ENCODE results near the gene TCEA3.

Gene TCEA3

GRCh38 chr1:23424293-23425192, at the start of gene TCEA3:
TSS of gene TCEA3 (minus strand) at chr1:23424748. CDS start at chr1:23424633, 115 bp downstream.
- DNase-seq = peak; percentile 31

DNA sequence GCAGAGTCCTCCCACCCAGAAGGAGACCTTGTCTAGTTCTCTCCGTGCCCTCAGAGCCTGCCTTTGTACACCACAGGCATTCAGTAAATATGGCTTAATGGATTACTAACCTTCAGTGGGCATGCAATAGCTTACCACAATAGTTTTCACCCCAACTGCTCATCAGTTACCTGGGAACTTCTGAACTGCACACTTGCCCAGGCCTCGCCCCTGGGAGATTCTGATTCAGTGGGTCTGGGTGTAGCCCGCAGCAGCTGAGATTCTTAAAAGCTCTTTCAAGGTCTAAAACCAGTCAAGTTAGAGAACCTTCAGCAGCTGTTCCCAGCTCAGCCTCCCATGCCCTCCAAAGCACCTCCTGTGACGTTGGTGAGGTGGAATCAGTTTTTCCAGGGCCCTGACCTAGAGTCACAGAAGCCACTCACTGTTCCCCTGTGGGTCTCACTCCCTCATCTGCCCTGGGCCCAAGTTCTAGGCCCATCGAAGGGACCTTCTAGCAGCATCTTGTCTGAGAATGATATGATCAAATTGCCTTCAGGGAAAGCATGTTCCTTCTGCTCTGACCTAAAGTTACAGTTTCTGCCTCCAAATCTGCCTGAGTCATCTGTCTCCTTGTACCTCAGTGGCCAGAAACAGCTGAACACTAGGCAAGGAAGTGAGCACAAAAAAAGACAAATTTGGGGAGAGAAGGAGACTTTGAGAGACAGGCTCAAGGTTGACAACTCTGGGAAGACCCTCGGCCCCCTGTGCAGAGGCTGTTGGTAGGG, 48.7 kb upstream of the TCEA3 start:
- no peak for DNase-seq

DNA sequence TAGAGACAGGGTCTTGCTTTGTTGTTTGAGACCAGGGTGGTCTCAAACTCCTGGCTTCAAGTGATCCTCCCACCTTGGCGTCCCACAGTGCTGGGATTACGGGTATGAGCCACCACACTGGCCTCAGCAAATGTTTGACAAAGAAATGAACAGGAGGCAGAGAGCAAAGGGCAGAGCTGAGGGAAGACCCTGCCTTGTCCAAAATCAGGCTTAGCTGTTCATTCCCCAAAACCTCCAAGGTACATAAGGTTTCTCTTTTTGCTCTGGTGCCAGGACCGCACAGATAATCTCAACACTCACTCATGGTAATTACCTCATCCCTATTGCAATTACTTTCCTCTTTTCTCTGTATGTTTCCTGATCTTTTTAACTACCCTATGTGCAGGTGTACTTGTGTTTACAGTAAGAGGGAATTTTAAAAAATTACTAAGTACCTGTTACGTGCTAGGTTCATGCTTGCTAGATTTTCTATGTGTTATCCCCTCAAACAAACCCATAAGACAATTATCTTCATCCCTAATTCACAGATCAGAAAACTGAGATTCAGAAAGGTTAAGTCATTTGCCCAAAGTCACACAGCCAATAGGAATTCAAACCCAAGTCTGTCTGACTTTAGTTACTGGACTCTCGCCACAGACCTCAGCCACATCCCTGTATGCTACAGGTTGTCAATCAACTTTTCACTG, 47.9 kb upstream of the TCEA3 start:
- DNase-seq = no peak

GRCh38 chr1:23471473-23472075, 47.0 kb upstream of the TCEA3 start:
- DNase-seq = no peak

GRCh38 chr1:23470282-23471070, 45.9 kb upstream of the TCEA3 start:
- no peak for DNase-seq

GRCh38 chr1:23469372-23469982, 44.9 kb upstream of the TCEA3 start:
- no peak for DNase-seq

DNA sequence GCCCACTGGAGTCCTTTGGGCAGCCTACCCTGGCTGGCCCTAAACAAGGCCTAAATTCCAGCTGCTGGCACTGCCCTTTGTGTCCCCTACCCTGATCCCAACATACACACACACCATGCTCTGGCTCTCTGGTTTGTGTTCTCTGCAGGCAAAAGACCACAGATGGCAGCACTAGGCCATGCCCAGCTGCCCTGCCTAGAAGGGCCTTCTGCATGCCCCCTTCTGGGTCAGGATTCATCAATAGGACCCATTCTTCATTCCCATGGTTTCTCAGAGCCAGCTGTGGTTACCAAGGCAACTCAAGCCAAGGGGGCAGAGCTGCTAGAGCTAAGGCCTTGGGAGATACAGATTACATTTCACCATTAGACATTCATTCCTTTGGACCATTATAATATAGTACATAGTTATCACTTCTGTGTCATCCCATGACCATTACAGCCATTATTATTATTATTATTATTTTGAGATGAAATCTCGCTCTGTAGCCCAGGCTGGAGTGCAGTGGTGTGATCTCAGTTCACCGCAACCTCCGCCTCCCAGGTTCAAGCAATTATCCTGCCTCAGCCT, 42.0 kb upstream of the TCEA3 start:
- no peak for DNase-seq

DNA sequence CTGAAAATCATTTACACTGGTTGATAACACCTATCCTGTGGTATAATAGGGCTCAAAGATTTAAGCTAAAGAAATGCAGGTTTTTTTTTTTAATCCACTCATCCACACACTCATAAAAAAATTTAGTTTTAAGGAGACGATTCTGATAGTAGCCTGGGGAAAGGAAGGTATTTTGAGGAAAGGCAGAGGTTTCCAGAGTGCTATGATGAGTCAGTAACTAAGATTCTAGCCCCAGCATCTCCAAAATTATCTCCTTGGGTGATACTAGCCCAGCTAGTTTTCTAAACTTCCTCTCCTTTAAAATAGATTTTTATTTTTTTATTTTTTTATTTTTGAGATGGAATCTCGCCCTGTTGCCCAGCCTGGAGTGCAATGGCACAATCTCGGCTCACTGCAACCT, 38.7 kb upstream of the TCEA3 start:
- DNase-seq = no peak

- DNase-seq = no peak
Measured at GRCh38 chr1:23462766-23463165, 38.2 kb upstream of the TCEA3 start.

DNA sequence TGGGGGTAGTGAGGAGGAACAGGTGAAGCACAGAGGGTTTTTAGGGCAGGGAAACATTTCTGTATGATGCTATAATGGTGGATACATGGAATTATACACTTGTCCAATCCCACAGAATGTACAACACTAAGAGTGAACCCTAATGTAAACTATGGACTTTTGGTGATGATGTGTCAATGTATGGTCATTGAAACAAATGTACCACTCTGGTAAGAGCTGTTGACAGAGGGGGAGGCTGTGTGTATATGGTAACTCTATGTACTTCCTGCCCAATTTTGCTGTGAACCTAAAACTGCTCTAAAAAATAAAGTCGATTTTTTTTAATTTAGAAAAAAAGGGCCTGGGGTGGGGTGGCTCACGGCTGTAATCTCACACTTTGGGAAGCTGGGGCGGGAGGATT, 36.5 kb upstream of the TCEA3 start:
- no peak for DNase-seq

- no peak for DNase-seq
Measured at GRCh38 chr1:23460519-23460918, 36.0 kb upstream of the TCEA3 start.

GRCh38 chr1:23459338-23459757, 34.8 kb upstream of the TCEA3 start:
- no peak for DNase-seq

DNA sequence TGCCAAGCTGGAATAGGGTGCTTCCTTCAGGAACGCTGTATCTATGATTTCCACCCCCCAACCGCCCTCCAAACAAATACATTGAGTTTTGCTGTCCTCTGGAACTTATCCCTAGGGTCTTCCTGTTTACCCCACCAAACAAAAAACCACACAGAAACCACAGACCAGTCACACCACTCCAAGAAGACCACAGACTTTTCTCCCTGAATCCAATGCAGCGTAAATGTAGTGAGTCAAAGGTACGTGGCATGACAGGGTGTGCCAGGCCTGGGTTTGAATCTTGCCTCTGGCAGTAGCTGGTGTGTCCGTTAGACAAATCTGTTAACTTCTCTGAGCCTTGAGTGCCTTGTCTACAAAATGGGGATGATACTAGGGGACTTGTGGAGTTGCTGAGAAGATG, 31.7 kb upstream of the TCEA3 start:
- no peak for DNase-seq

DNA sequence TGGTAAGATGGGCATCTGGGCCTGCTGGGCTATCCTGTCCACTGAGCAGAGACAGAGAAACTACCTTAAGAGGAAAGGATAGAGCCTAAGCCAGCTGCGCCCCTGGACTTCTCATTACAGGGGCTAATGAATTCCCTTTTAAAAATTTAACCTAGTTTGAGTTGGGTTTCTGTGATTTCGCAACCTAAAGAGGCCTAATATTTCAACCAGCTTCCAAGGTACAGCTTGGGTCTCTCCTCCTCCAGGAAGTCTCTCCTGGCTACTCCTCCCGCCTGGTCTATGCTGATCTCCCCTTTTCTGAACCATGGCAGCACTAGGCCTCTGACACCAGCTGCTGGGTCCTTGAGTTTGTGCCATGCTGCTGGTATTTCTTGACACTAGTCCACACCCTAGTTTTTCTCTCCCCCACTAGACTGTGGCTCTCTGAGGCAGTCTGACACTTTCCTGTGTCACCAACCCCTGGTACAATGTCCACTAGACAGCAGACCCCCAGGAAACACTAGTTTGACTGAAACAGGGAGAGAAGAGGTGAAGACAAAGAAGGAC, 29.0 kb upstream of the TCEA3 start:
- no peak for DNase-seq

DNA sequence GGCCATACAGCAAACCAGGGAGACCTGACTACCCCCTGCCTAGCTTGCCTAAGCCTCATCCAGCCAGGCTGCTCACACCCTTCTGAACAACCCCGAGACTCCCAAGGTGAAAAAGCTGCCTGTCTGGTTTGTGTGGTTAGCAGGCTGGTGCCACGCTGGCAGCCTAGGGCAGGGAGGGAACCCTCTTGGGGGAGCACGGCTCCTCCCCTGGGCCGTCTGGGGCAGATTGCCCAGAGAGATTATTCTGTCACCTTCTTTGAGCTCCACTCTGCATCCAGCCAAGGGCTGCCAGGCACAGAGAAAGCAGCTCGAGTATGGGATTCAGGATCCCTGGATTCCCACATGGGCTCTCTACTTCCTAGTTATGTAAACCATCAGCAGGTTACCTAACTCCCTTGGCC, 27.5 kb upstream of the TCEA3 start:
- peak; percentile 52 for DNase-seq

DNA sequence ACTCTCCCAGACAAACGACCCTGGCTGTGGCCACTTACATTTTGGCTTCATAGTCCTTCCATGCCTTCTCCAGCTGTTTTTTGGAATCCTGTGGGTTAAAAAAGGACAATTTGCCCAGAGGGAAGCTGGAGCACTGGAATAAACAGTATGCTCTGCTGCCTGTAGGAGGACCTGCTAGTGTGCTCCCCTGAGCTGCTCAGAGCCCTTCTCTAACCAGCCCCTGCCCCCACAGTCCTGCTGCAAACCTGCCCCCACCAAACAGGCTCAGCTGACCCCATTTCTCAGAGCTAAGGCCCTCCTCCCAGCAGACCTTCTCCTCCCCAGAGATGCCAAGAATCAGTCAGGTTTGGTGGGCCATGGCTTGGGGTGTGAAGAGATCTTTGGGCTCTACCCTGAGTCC, 26.9 kb upstream of the TCEA3 start:
- DNase-seq = no peak

GRCh38 chr1:23450894-23451293, 26.3 kb upstream of the TCEA3 start:
- no peak for DNase-seq

GRCh38 chr1:23449958-23450357, 25.4 kb upstream of the TCEA3 start:
- DNase-seq = peak; percentile 63

DNA sequence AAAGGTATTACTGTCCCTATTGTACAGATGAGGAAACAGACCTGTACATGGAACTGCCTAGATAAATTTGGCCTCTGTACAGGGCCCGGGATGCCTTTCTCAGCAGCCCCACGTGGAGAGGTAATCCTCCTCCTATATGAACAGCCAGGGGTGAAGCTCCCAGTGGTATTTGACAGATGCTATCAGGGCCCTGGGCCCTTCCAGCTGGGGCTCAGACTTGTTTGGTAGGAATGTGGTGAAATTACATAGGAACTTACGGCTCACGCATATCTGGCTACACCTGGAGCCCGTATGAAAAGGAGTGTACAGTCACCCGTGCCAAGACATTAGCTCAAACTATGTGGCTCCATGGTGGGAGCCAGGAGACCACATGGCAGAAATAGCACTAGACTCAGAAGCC, 24.8 kb upstream of the TCEA3 start:
- DNase-seq = peak; percentile 10

- no peak for DNase-seq
Measured at GRCh38 chr1:23448846-23449245, 24.3 kb upstream of the TCEA3 start.

- no peak for DNase-seq
Measured at GRCh38 chr1:23446661-23447310, 22.2 kb upstream of the TCEA3 start.

Measured in NCI-H2171 (cell line).